Activated naive CD4-positive, alpha-beta T cell treated with anti-CD3 and anti-CD28 coated beads for 36 hours (primary cell): ENCODE results near the gene NDUFA6. TPM values are rescaled to one million over a fixed set of nuclear protein-coding genes. Genes with fewer than 3 reads are reported as not detected.
"Not testable (repeated sequence)": the region's sequence is repeated elsewhere in the genome, so short reads cannot be mapped to it uniquely, and the experiment has no call there.

ENCODE experiments used
- CTCF ChIA-PET: fragments of 350-600 bp; sonication (Branson Sonifier 250); formaldehyde crosslinking; loops from one replicate; lab custom pipeline; 2021; ENCODE audit warnings: antibody characterized with exemption; lab: Charles Lee
- DNase-seq: peaks from one replicate; pipeline ENCODE4 v3.0.0-alpha.2; 2020
- H3K27ac Mint-ChIP-seq: one replicate; pipeline ENCODE4 v1.8.0; 2021; ENCODE audit warnings: mild to moderate bottlenecking, mixed read lengths
- H3K27me3 Mint-ChIP-seq: one replicate; pipeline ENCODE4 v1.8.0; 2021; ENCODE audit warnings: low read depth, mixed read lengths
- H3K36me3 Mint-ChIP-seq: one replicate; pipeline ENCODE4 v1.8.0; 2021; ENCODE audit warnings: low read depth, mixed read lengths
- H3K4me1 Mint-ChIP-seq: one replicate; pipeline ENCODE4 v1.8.0; 2021; ENCODE audit warnings: low read depth, mixed read lengths
- H3K4me3 Mint-ChIP-seq: one replicate; pipeline ENCODE4 v1.8.0; 2021; ENCODE audit warnings: mild to moderate bottlenecking, moderate library complexity, mixed read lengths
- H3K9me3 Mint-ChIP-seq: one replicate; pipeline ENCODE4 v1.8.0; 2021; ENCODE audit warnings: mixed read lengths
- intact Hi-C: fragments of 100-400 bp; cut with micrococcal nuclease; formaldehyde crosslinking; loops from one replicate; pipeline ENCODE4 v1.15.1; 2023
- total RNA-seq, 2 experiments: library from RNA; stranded (reverse); gene quantifications; one replicate each; pipeline ENCODE4 v1.2.3, GENCODE V29; 2021

NDUFA6 gene
- total RNA-seq, 2 experiments from 2014 or later, result 122 to 126 TPM

GRCh38 chr22:42128776-42129694 is 38.5 kb upstream of the NDUFA6 start:
- CTCF ChIA-PET, H3K27ac Mint-ChIP-seq, DNase-seq, H3K27me3 Mint-ChIP-seq, intact Hi-C loops, H3K36me3 Mint-ChIP-seq, H3K9me3 Mint-ChIP-seq, H3K4me1 Mint-ChIP-seq, H3K4me3 Mint-ChIP-seq: not testable (repeated sequence)

GRCh38 chr22:42128007-42128406 is 37.4 kb upstream of the NDUFA6 start:
- H3K27ac Mint-ChIP-seq, DNase-seq, H3K36me3 Mint-ChIP-seq, intact Hi-C loops, H3K4me3 Mint-ChIP-seq, H3K27me3 Mint-ChIP-seq, CTCF ChIA-PET, H3K4me1 Mint-ChIP-seq, H3K9me3 Mint-ChIP-seq: not testable (repeated sequence)

GRCh38 chr22:42127606-42128005 is 37.0 kb upstream of the NDUFA6 start:
- no peaks in the 10 kb centered on the region for H3K4me1 Mint-ChIP-seq
- H3K27ac Mint-ChIP-seq, result no peak overlapping the region
- H3K4me3 Mint-ChIP-seq, result no peak overlapping the region
- intact Hi-C loops, result no loop called here
- no peaks in the 10 kb centered on the region for H3K36me3 Mint-ChIP-seq
- no peaks in the 10 kb centered on the region for H3K9me3 Mint-ChIP-seq
- no peaks in the 10 kb centered on the region for H3K27me3 Mint-ChIP-seq
- no peak for DNase-seq
- CTCF ChIA-PET, result no interaction called here

GRCh38 chr22:42123529-42123928 is 33.0 kb upstream of the NDUFA6 start:
- H3K36me3 Mint-ChIP-seq, H3K4me3 Mint-ChIP-seq, H3K9me3 Mint-ChIP-seq, CTCF ChIA-PET, H3K27ac Mint-ChIP-seq, DNase-seq, H3K27me3 Mint-ChIP-seq: not testable (repeated sequence)
- intact Hi-C loops, result loop anchor here (5.0 kb wide), 1 partner anchor 64 kb away; no protein-coding TSS in a partner anchor
- peaks cover 36% of the 10 kb centered on the region for H3K4me1 Mint-ChIP-seq

GRCh38 chr22:42120231-42121021 is 29.9 kb upstream of the NDUFA6 start:
- intact Hi-C loops, result loop anchor here (2.0 to 5.0 kb wide), 2 partner anchors 30 to 67 kb away; partner anchors contain the start of gene NDUFA6
- H3K4me1 Mint-ChIP-seq, result peaks cover 36% of the 10 kb centered on the region
- peak overlapping the region; percentile 90 for H3K27ac Mint-ChIP-seq
- H3K4me3 Mint-ChIP-seq, result peak overlapping the region; percentile 68
- CTCF ChIA-PET, result interaction anchor here (0.6 to 1.6 kb wide), 3 partner anchors 22 to 163 kb away, joined by 3 to 5 read pairs (median 3); no protein-coding TSS in a partner anchor
- H3K36me3 Mint-ChIP-seq, H3K9me3 Mint-ChIP-seq, H3K27me3 Mint-ChIP-seq: not testable (repeated sequence)
- DNase-seq, result peak; percentile 70

GRCh38 chr22:42116848-42117424 is 26.4 kb upstream of the NDUFA6 start:
- CTCF ChIA-PET, result interaction anchor here (0.6 to 2.5 kb wide), 8 partner anchors 26 to 407 kb away, joined by 3 to 8 read pairs (median 3); partner anchors contain the start of genes CCDC134 and NDUFA6
- Mint-ChIP-seq H3K4me1 (peaks cover 30% of the 10 kb centered on the region), H3K4me3 (no peak overlapping the region), H3K27me3 (no peaks in the 10 kb centered on the region), H3K9me3 (peaks cover 21% of the 10 kb centered on the region), H3K36me3 (peaks cover 12% of the 10 kb centered on the region), H3K27ac (no peak overlapping the region)
- intact Hi-C loops, result no loop called here
- DNase-seq, result peak; percentile 19

GRCh38 chr22:42115420-42115830 is 24.9 kb upstream of the NDUFA6 start:
- intact Hi-C loops, result not testable (repeated sequence)

GRCh38 chr22:42114721-42115120 is 24.1 kb upstream of the NDUFA6 start:
- peak; percentile 18 for DNase-seq
- peaks cover 8% of the 10 kb centered on the region for H3K4me1 Mint-ChIP-seq
- H3K36me3 Mint-ChIP-seq, result peaks cover 12% of the 10 kb centered on the region
- no peak overlapping the region for H3K4me3 Mint-ChIP-seq
- intact Hi-C loops, result loop anchor here (5.0 kb wide), 1 partner anchor 147 kb away; the partner anchor contains the start of gene SEPTIN3
- no peaks in the 10 kb centered on the region for H3K27me3 Mint-ChIP-seq
- CTCF ChIA-PET, result no interaction called here
- H3K27ac Mint-ChIP-seq, result no peak overlapping the region
- peaks cover 21% of the 10 kb centered on the region for H3K9me3 Mint-ChIP-seq

More at GRCh38 chr22:42115420-42115830, 24.9 kb upstream of the NDUFA6 start:
- H3K27ac Mint-ChIP-seq, H3K27me3 Mint-ChIP-seq, CTCF ChIA-PET, H3K4me3 Mint-ChIP-seq, DNase-seq: not testable (repeated sequence)
- Mint-ChIP-seq H3K4me1 (peaks cover 15% of the 10 kb centered on the region), H3K36me3 (peaks cover 12% of the 10 kb centered on the region), H3K9me3 (peaks cover 21% of the 10 kb centered on the region)

- peak; percentile 22 for DNase-seq
- H3K4me1 Mint-ChIP-seq, H3K27me3 Mint-ChIP-seq, H3K4me3 Mint-ChIP-seq, H3K27ac Mint-ChIP-seq: not testable (repeated sequence)
- Mint-ChIP-seq H3K9me3 (peaks cover 21% of the 10 kb centered on the region), H3K36me3 (peaks cover 12% of the 10 kb centered on the region)
- intact Hi-C loops, result loop anchor here (2.0 to 5.0 kb wide), 2 partner anchors 22 to 145 kb away; partner anchors contain the start of genes NDUFA6 and SEPTIN3
- CTCF ChIA-PET, result interaction anchor here (0.7 to 1.4 kb wide), 7 partner anchors 9 to 156 kb away, joined by 3 to 8 read pairs (median 4); partner anchors contain the start of gene NDUFA6
Observed at GRCh38 chr22:42112793-42113192, 22.2 kb upstream of the NDUFA6 start.

GRCh38 chr22:42111798-42112197 is 21.2 kb upstream of the NDUFA6 start:
- CTCF ChIA-PET, result interaction anchor here (0.6 to 1.6 kb wide), 4 partner anchors 21 to 144 kb away, joined by 3 to 8 read pairs (median 6); partner anchors contain the start of gene NDUFA6
- DNase-seq, result no peak
- Mint-ChIP-seq H3K27me3 (no peaks in the 10 kb centered on the region), H3K36me3 (peaks cover 14% of the 10 kb centered on the region), H3K27ac (no peak overlapping the region), H3K4me3 (no peak overlapping the region), H3K4me1 (no peaks in the 10 kb centered on the region), H3K9me3 (peaks cover 21% of the 10 kb centered on the region)
- intact Hi-C loops, result loop anchor here (2.0 to 5.0 kb wide), 2 partner anchors 21 to 144 kb away; partner anchors contain the start of genes NDUFA6 and SEPTIN3

- CTCF ChIA-PET, result no interaction called here
Observed at GRCh38 chr22:42108848-42109247, 18.3 kb upstream of the NDUFA6 start.

More at GRCh38 chr22:42108848-42109247, 18.3 kb upstream of the NDUFA6 start:
- DNase-seq, result no peak
- H3K27ac Mint-ChIP-seq, result no peak overlapping the region
- peaks cover 11% of the 10 kb centered on the region for H3K36me3 Mint-ChIP-seq
- intact Hi-C loops, result no loop called here
- H3K9me3 Mint-ChIP-seq, result peaks cover 12% of the 10 kb centered on the region
- no peaks in the 10 kb centered on the region for H3K27me3 Mint-ChIP-seq
- no peaks in the 10 kb centered on the region for H3K4me1 Mint-ChIP-seq
- no peak overlapping the region for H3K4me3 Mint-ChIP-seq
